Fibroblast of lung (primary cell): ENCODE data around the gene LMBRD1. TPM values are rescaled to one million over a fixed set of nuclear protein-coding genes. Genes with fewer than 3 reads are reported as not detected.
"Not testable (repeated sequence)": the region's sequence is repeated elsewhere in the genome, so short reads cannot be mapped to it uniquely, and the experiment has no call there.

Experiments used
- DNase-seq, 2 donors: peaks; one replicate each; pipeline versions ENCODE4 v3.0.0 to v3.0.0-alpha.2; 2010; ENCODE audit warnings: low read depth in 2 of 2
- H2AFZ ChIP-seq: 2 replicates; pipeline ENCODE4 v1.5.1; 2012; ENCODE audit warnings: low read length, control low read depth, inconsistent platforms
- H3K27ac ChIP-seq: 2 replicates; pipeline ENCODE4 v1.5.1; 2011; ENCODE audit warnings: low read length, control low read depth; ENCODE audit not compliant: insufficient read depth
- H3K27me3 ChIP-seq: 2 replicates; pipeline ENCODE4 v1.5.1; 2011; ENCODE audit warnings: mild to moderate bottlenecking, low read length; ENCODE audit not compliant: control insufficient read depth, insufficient read depth
- H3K36me3 ChIP-seq: 2 replicates; pipeline ENCODE4 v1.5.1; 2011; ENCODE audit warnings: low read length; ENCODE audit not compliant: control insufficient read depth, insufficient read depth
- H3K4me1 ChIP-seq: 2 replicates; pipeline ENCODE4 v1.5.1; 2011; ENCODE audit warnings: low read length; ENCODE audit not compliant: control insufficient read depth, insufficient read depth; ENCODE audit errors: extremely low read depth
- H3K4me2 ChIP-seq: 2 replicates; pipeline ENCODE4 v1.5.1; 2011; ENCODE audit warnings: low read length, control low read depth; ENCODE audit not compliant: insufficient read depth; ENCODE audit errors: extremely low read depth
- H3K4me3 ChIP-seq, 4 experiments: fragments of 200-600 bp in 1 of 4; sonication (generic) in 1 of 4; replicated peaks in 1 of 4; 2 replicates each; pipeline ENCODE4 v1.5.1; 2011 to 2016; ENCODE audit warnings: low read length in 4 of 4, low read depth in 3 of 4, mild to moderate bottlenecking in 3 of 4, control low read depth in 2 of 4, inconsistent platforms in 1 of 4, mixed read lengths in 1 of 4; ENCODE audit not compliant: insufficient read depth in 1 of 4; ENCODE audit errors: control extremely low read depth in 1 of 4
- H3K79me2 ChIP-seq: 2 replicates; pipeline ENCODE4 v1.5.1; 2012; ENCODE audit warnings: mild to moderate bottlenecking, low read length, inconsistent platforms; ENCODE audit not compliant: control insufficient read depth, insufficient read depth
- H3K9ac ChIP-seq: 2 replicates; pipeline ENCODE4 v1.5.1; 2011; ENCODE audit warnings: mild to moderate bottlenecking, low read length, control low read depth; ENCODE audit not compliant: insufficient read depth
- H3K9me3 ChIP-seq: 2 replicates; pipeline ENCODE4 v1.5.1; 2012; ENCODE audit warnings: low read depth, low read length; ENCODE audit not compliant: control insufficient read depth, insufficient read depth
- H4K20me1 ChIP-seq: 2 replicates; pipeline ENCODE4 v1.5.1; 2011; ENCODE audit warnings: low read length; ENCODE audit not compliant: control insufficient read depth, insufficient read depth; ENCODE audit errors: extremely low read depth
- CTCF ChIP-seq, 2 donors: IDR thresholded peaks in 1 of 2; conservative IDR thresholded peaks in 1 of 2; 1 replicate in 1 of 2; 2 replicates in 1 of 2; pipeline ENCODE4 v1.5.1; 2011 to 2012; ENCODE audit warnings: low read length in 2 of 2, control low read depth in 1 of 2, inconsistent platforms in 1 of 2, low read depth in 1 of 2, mild to moderate bottlenecking in 1 of 2
- EZH2 ChIP-seq: IDR thresholded peaks from 2 replicates; pipeline ENCODE4 v1.5.1; 2012; ENCODE audit warnings: low read length, control low read depth, mild to moderate bottlenecking; ENCODE audit errors: missing control alignments
- polyA plus RNA-seq, 2 donors: library from polyadenylated mRNA; depleted of rRNA in 1 of 2; stranded (reverse) in 1 of 2; unstranded in 1 of 2; fragments of >200 nt; gene quantifications; 2 replicates each; pipeline ENCODE4 v1.2.1, GENCODE V29; 2011 to 2012; ENCODE audit warnings: missing spikeins in 1 of 2
- total RNA-seq: library from RNA; depleted of rRNA; stranded (reverse); fragments of >200 nt; gene quantifications from 2 replicates; pipeline ENCODE4 v1.2.1, GENCODE V29; 2014

Gene LMBRD1
- total and polyA plus RNA-seq, 2 donors (not counting 1 experiment from before 2014, with no cell fraction given), result 30.7 to 46.5 TPM

- no peak overlapping the region for H3K27ac ChIP-seq
- TF ChIP-seq EZH2, result no peak
- TF ChIP-seq CTCF (conservative IDR thresholded peaks at IDR 0.05 in 1 of 2, IDR thresholded peaks at IDR 0.05 in 1 of 2; ENCODE audit: low read depth in 1 of 2, low read length in 2 of 2), result no peak
- no peaks in the 10 kb centered on the region for H4K20me1 ChIP-seq
- H2AFZ ChIP-seq, result no peak overlapping the region
- peak; percentile 76 to 78 for DNase-seq
- H3K9me3 ChIP-seq, result no peaks in the 10 kb centered on the region
- no peaks in the 10 kb centered on the region for H3K36me3 ChIP-seq
- no peaks in the 10 kb centered on the region for H3K27me3 ChIP-seq
- H3K79me2 ChIP-seq, result no peaks in the 10 kb centered on the region
- peak overlapping the region; percentile 18 for H3K4me2 ChIP-seq
- no peak overlapping the region for H3K4me3 ChIP-seq
- no peak overlapping the region for H3K9ac ChIP-seq
- no peaks in the 10 kb centered on the region for H3K4me1 ChIP-seq
Observed at GRCh38 chr6:69827276-69827893, 30.6 kb upstream of the LMBRD1 start.

GRCh38 chr6:69825904-69826303, 29.1 kb upstream of the LMBRD1 start:
- H3K9me3 ChIP-seq, result no peaks in the 10 kb centered on the region
- no peaks in the 10 kb centered on the region for H3K79me2 ChIP-seq
- DNase-seq, result peak; percentile 15 to 69
- no peak overlapping the region for H3K9ac ChIP-seq
- H3K27me3 ChIP-seq, result no peaks in the 10 kb centered on the region
- H2AFZ ChIP-seq, result no peak overlapping the region
- no peak overlapping the region for H3K27ac ChIP-seq
- H3K4me1 ChIP-seq, result no peaks in the 10 kb centered on the region
- H4K20me1 ChIP-seq, result no peaks in the 10 kb centered on the region
- H3K4me3 ChIP-seq, result no peak overlapping the region
- TF ChIP-seq EZH2 (no peak), CTCF (conservative IDR thresholded peaks at IDR 0.05 in 1 of 2, IDR thresholded peaks at IDR 0.05 in 1 of 2; ENCODE audit: low read depth in 1 of 2, low read length in 2 of 2) (no peak)
- no peak overlapping the region for H3K4me2 ChIP-seq
- no peaks in the 10 kb centered on the region for H3K36me3 ChIP-seq

- not testable (repeated sequence) for H3K4me2 ChIP-seq, H3K27ac ChIP-seq, H3K4me1 ChIP-seq, H3K9ac ChIP-seq, H3K79me2 ChIP-seq, H2AFZ ChIP-seq, H4K20me1 ChIP-seq, H3K27me3 ChIP-seq, H3K9me3 ChIP-seq, H3K4me3 ChIP-seq, H3K36me3 ChIP-seq, DNase-seq
Observed at GRCh38 chr6:69824355-69824754, 27.5 kb upstream of the LMBRD1 start.
